A673 (cell line): Measurements from ENCODE around the gene MGAT5B. TPM values are rescaled to one million over a fixed set of nuclear protein-coding genes. Genes with fewer than 3 reads are reported as not detected.

Source experiments
- BruUV-seq: library from RNA; stranded (reverse); fragments of 400-500 nt; replicated peaks from 2 replicates; lab custom pipeline; 2021; lab: Mats Ljungman, UMichigan
- CTCF ChIA-PET: fragments of 300-600 bp; sonication (Branson Sonifier 250); formaldehyde crosslinking; loops from one replicate; lab custom pipeline; 2022; ENCODE audit warnings: antibody characterized with exemption; lab: Charles Lee
- POLR2A ChIA-PET: fragments of 300-600 bp; sonication (Branson Sonifier 250); formaldehyde crosslinking; loops from one replicate; lab custom pipeline; 2022; ENCODE audit warnings: antibody characterized with exemption; ENCODE audit not compliant: low non-redundant PET; lab: Charles Lee
- DNase-seq: peaks from one replicate; pipeline ENCODE4 v3.0.0-alpha.2; 2015; ENCODE audit warnings: low spot score
- H3K27ac ChIP-seq: fragments of 200-600 bp; sonication (generic); 2 replicates; pipeline ENCODE4 v1.5.1; 2016; ENCODE audit warnings: mixed run types, low read depth, mild to moderate bottlenecking, mixed read lengths, antibody characterized with exemption, low read length; ENCODE audit not compliant: poor library complexity, severe bottlenecking
- H3K27me3 ChIP-seq: fragments of 200-600 bp; sonication (generic); replicated peaks from 2 replicates; pipeline ENCODE4 v1.6.1; 2017; ENCODE audit warnings: mixed run types, low read depth, mild to moderate bottlenecking, mixed read lengths, antibody characterized with exemption, low read length; ENCODE audit not compliant: insufficient read depth, poor library complexity
- H3K36me3 ChIP-seq: fragments of 200-600 bp; sonication (generic); 2 replicates; pipeline ENCODE4 v1.6.1; 2016; ENCODE audit warnings: mixed run types, mild to moderate bottlenecking, mixed read lengths, antibody characterized with exemption, low read length; ENCODE audit not compliant: insufficient read depth, poor library complexity, severe bottlenecking
- H3K4me1 ChIP-seq: fragments of 200-600 bp; sonication (generic); 2 replicates; pipeline ENCODE4 v1.6.1; 2017; ENCODE audit warnings: mixed run types, mild to moderate bottlenecking, mixed read lengths, antibody characterized with exemption, low read length; ENCODE audit not compliant: insufficient read depth, poor library complexity, severe bottlenecking
- H3K4me3 ChIP-seq: fragments of 200-600 bp; sonication (generic); 2 replicates; pipeline ENCODE4 v1.5.1; 2016; ENCODE audit warnings: low read depth, mixed run types, mild to moderate bottlenecking, mixed read lengths, low read length; ENCODE audit not compliant: poor library complexity, severe bottlenecking
- H3K9me3 ChIP-seq: fragments of 200-600 bp; sonication (generic); 2 replicates; pipeline ENCODE4 v1.6.1; 2016; ENCODE audit warnings: mixed run types, low read depth, mild to moderate bottlenecking, mixed read lengths, antibody characterized with exemption, low read length; ENCODE audit not compliant: poor library complexity, severe bottlenecking
- CTCF ChIP-seq: fragments of 300-800, 200-600 bp; sonication (generic); conservative IDR thresholded peaks from 2 replicates; pipeline ENCODE4 v1.5.1; 2017; ENCODE audit warnings: low read depth, mild to moderate bottlenecking, antibody characterized with exemption, low read length, moderate library complexity, mixed read lengths
- EZH2 ChIP-seq: fragments of 200-600 bp; sonication (generic); IDR thresholded peaks from 2 replicates; pipeline ENCODE4 v1.6.1; 2017; ENCODE audit warnings: borderline replicate concordance, low read depth, mild to moderate bottlenecking, mixed read lengths, antibody characterized with exemption, low read length; ENCODE audit not compliant: poor library complexity, severe bottlenecking
- intact Hi-C: fragments of 100-400 bp; cut with micrococcal nuclease; formaldehyde crosslinking; loops from one replicate; pipeline ENCODE4 v1.10.0; 2022; ENCODE audit not compliant: unreplicated experiment
- total RNA-seq: library from RNA; stranded (reverse); gene quantifications from 2 replicates; pipeline ENCODE4 v1.2.3, GENCODE V29; 2021

MGAT5B gene
- total RNA-seq, 1 experiment from 2014 or later = 1.1 TPM

GRCh38 chr17:76886395-76886794 lies 18.2 kb downstream of the MGAT5B start:
- Histone ChIP-seq H3K4me1 (no peaks in the 10 kb centered on the region), H3K9me3 (no peaks in the 10 kb centered on the region), H3K4me3 (no peak overlapping the region), H3K36me3 (no peaks in the 10 kb centered on the region), H3K27ac (no peak overlapping the region), H3K27me3 (no peaks in the 10 kb centered on the region)
- no peak for TF ChIP-seq CTCF
- TF ChIP-seq EZH2 = no peak
- no peak for DNase-seq
- POLR2A ChIA-PET = no interaction called here
- intact Hi-C loops = no loop called here
- CTCF ChIA-PET = no interaction called here
- BruUV-seq = no TSS peak

GRCh38 chr17:76887802-76888201 lies 19.6 kb downstream of the MGAT5B start:
- DNase-seq = no peak
- H3K27ac ChIP-seq = no peak overlapping the region
- POLR2A ChIA-PET = interaction anchor here (0.5 kb wide), 1 partner anchor 348 kb away, joined by 3 read pairs; no protein-coding TSS in a partner anchor
- H3K9me3 ChIP-seq = no peaks in the 10 kb centered on the region
- TF ChIP-seq CTCF = no peak; the same call in 1 of the 2 replicates
- TF ChIP-seq EZH2 = no peak
- H3K27me3 ChIP-seq = no peaks in the 10 kb centered on the region
- CTCF ChIA-PET = interaction anchor here (0.5 kb wide), 1 partner anchor 69 kb away, joined by 3 read pairs; no protein-coding TSS in a partner anchor
- no peaks in the 10 kb centered on the region for H3K36me3 ChIP-seq
- intact Hi-C loops = no loop called here
- H3K4me3 ChIP-seq = no peak overlapping the region
- H3K4me1 ChIP-seq = no peaks in the 10 kb centered on the region
- BruUV-seq = no TSS peak

GRCh38 chr17:76888661-76889060 lies 20.5 kb downstream of the MGAT5B start:
- no peaks in the 10 kb centered on the region for H3K36me3 ChIP-seq
- no peak overlapping the region for H3K27ac ChIP-seq
- ChIA-PET POLR2A (no interaction called here), CTCF (no interaction called here)
- H3K4me3 ChIP-seq = no peak overlapping the region
- BruUV-seq = no TSS peak
- DNase-seq = no peak
- intact Hi-C loops = no loop called here
- H3K9me3 ChIP-seq = no peaks in the 10 kb centered on the region
- peaks cover 5% of the 10 kb centered on the region for H3K4me1 ChIP-seq
- TF ChIP-seq CTCF (no peak), EZH2 (no peak)
- H3K27me3 ChIP-seq = no peaks in the 10 kb centered on the region
